Measurements from ENCODE around the gene LKAAEAR1.

- TF ChIP-seq CTCF (IDR thresholded peaks at IDR 0.05): no peak
- TF ChIP-seq POLR2A (IDR thresholded peaks at IDR 0.05): no peak
- no peak for TF ChIP-seq POLR2AphosphoS5 (IDR thresholded peaks at IDR 0.05)
Measured at GRCh38 chr20:64102647-64103354, 18.6 kb upstream of the LKAAEAR1 start.
